ENCODE data around the gene B4GALT1.
"Not testable (repeated sequence)": the region's sequence is repeated elsewhere in the genome, so short reads cannot be mapped to it uniquely, and the experiment has no call there.

Gene B4GALT1

DNA sequence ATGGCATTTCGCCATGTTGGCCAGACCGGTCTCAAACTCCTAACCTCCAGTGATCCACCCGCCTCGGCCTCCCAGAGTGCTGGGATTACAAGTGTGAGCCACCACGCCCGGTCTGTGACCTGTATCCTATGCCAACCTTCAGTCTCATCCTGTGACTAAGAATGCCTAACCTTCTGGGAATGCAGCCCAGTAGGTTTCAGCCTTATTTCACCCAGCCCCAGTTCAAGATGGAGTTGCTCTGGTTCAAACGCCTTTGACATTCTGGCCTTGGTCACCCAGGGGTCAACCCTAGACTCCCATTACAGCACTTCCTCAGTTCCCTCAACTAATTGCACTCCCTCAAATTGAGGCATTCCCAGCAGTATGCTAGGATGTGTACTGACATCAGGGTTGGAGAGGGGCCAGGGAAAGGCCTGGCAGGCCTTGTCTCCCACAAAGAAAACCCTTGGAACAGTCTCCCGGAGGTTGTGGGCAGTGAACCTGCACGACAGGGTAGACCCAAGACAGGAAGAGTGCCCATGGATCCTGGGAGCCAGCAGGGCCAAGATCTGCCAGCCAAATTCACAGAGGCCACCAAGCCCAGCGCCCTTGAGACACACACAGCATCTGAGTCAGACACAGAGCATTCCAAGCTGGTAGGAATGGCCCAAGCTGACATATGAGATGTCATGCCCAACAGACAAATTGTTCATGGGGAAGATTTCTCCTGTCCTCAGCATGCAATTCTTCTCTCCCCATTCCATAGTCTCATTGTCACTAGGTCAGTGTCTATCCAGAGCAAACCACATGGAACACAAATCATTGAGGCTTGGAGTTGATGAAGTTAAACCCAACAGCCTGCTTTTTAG, 65.8 kb downstream of the B4GALT1 start:
- no peak for DNase-seq

- no peak for DNase-seq
Observed at GRCh38 chr9:33099754-33100153, 67.4 kb downstream of the B4GALT1 start.

- no peak for DNase-seq
Observed at GRCh38 chr9:33097192-33097591, 69.9 kb downstream of the B4GALT1 start.

- no peak for DNase-seq
Observed at GRCh38 chr9:33092634-33093033, 74.5 kb downstream of the B4GALT1 start.

DNA sequence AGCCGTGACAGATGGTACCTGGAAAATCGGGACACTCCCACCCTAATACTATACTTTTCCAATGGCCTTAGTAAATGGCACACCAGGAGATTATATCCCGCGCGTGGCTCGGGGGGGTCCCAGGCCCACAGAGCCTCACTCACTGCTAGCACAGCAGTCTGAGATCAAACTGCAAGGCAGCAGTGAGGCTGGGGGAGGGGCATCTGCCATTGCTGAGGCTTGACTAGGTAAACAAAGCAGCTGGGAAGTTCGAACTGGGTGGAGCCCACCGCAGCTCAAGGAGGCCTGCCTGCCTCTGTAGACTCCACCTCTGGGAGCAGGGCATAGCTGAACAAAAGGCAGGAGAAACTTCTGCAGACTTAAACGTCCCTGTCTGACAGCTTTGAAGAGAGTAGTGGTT, 81.5 kb downstream of the B4GALT1 start:
- DNase-seq, result not testable (repeated sequence)

- DNase-seq, result peak in 1 of 2 experiments; percentile 6
Observed at GRCh38 chr9:33082538-33083326, 84.4 kb downstream of the B4GALT1 start.

GRCh38 chr9:33082128-33082527, 85.0 kb downstream of the B4GALT1 start:
- no peak for DNase-seq

DNA sequence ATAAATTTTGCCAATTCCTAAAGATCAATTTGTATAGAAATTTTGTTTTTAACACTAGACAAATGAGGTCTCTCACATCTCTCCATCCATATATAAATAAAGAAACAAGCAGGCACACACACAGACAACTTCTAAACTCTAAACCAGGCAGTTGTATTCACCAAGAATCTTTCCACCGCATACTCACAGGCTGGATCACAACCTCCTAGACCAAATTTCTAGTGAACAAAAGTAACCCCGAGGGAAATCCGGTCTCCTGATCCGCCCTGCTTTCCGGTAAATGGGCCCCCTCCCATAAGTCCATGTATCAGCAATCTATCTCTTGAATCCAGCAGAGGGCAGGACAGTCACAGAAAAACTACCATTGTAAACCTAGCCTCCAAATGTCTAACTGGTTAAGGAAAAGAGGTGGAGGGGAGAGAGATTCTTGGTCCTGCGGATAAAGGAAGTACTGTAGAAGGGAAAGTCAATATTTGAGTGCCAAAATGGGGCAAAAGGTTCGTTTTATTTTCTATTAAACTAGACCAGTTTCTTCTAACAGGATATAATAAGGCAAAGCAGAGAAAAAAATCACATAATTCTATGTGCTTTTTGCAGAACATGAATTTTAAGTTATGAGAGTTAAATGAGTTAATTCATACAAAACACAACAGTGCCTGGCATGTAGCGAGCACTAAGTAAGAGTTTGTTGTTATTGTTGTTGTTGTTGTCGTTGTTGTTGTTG, 85.8 kb downstream of the B4GALT1 start:
- DNase-seq, result peak; percentile 97 to 98

GRCh38 chr9:33080534-33080933, 86.6 kb downstream of the B4GALT1 start:
- DNase-seq, result no peak

GRCh38 chr9:33076046-33077004, 90.8 kb downstream of the B4GALT1 start, which contains the start of gene SMU1:
TSS of gene SMU1 (minus strand) at chr9:33076674. CDS start at chr9:33076608, 66 bp downstream.
- DNase-seq, result peak; percentile 98 to 99

DNA sequence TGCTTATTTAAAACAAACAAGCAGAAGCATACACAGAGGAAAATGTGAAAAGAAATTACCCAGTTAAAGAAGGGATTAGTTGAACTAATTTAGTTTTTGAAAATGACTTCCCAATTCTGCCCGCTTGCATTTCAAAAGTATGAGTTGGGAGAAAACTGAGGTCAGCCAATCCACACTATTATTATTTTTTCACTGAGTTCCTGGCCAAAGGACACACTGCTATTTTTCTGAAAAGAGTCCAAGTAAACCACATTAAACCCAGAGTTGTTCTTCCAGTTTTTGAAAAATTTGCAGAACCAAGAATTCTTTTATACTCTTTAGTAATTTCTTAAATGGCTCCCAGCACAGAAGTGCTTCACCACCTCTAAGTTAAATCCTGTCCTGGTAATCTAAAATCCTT, 98.1 kb downstream of the B4GALT1 start:
- no peak for DNase-seq

- no peak for DNase-seq
Observed at GRCh38 chr9:33065157-33066076, 101.7 kb downstream of the B4GALT1 start.
